ENCODE data around the gene RGS9.

GRCh38 chr17:65235284-65235683, 98.1 kb downstream of the RGS9 start:
- TF ChIP-seq CTCF (IDR thresholded peaks at IDR 0.05; ENCODE audit: poor library complexity) (no peak), EZH2 (IDR thresholded peaks at IDR 0.05; ENCODE audit: borderline replicate concordance) (no peak), EZH2phosphoT487 (IDR thresholded peaks at IDR 0.05; ENCODE audit: low read depth, severe bottlenecking, unreplicated experiment) (no peak)
